Measurements from ENCODE around the gene ACOT7. TPM values are rescaled to one million over a fixed set of nuclear protein-coding genes. Genes with fewer than 3 reads are reported as not detected.

ACOT7 gene
- total and polyA plus RNA-seq, 2 experiments from 2014 or later = 20.3 to 39.9 TPM

- peak; percentile 52 for DNase-seq (ENCODE audit: low spot score)
- no peaks in the 10 kb centered on the region for H3K36me3 ChIP-seq (replicated peaks; ENCODE audit: insufficient read depth, low read depth)
- H3K4me2 ChIP-seq = peak overlapping the region; percentile 51
- H3K27me3 ChIP-seq = no peaks in the 10 kb centered on the region
- peaks cover 32% of the 10 kb centered on the region for H3K4me1 ChIP-seq (ENCODE audit: insufficient read depth)
- no peak overlapping the region for H3K4me3 ChIP-seq
- no peaks in the 10 kb centered on the region for H3K9me2 ChIP-seq (replicated peaks; ENCODE audit: insufficient read depth)
- H3K79me2 ChIP-seq = no peaks in the 10 kb centered on the region
- H4K20me1 ChIP-seq (ENCODE audit: insufficient read depth, poor library complexity, severe bottlenecking) = no peaks in the 10 kb centered on the region
- H2AFZ ChIP-seq = no peak overlapping the region
- no peak for TF ChIP-seq EZH2phosphoT487 (IDR thresholded peaks at IDR 0.05; ENCODE audit: low read depth, severe bottlenecking, unreplicated experiment)
- no peak for TF ChIP-seq EZH2 (IDR thresholded peaks at IDR 0.05; ENCODE audit: borderline replicate concordance)
- TF ChIP-seq CTCF (IDR thresholded peaks at IDR 0.05; ENCODE audit: poor library complexity) = no peak
- H3K9me3 ChIP-seq (ENCODE audit: low read depth) = no peaks in the 10 kb centered on the region
- peak overlapping the region; percentile 67 for H3K27ac ChIP-seq
- WGBS (ENCODE audit: low lambda C conversion rate, missing lambda C conversion rate) = 59% methylated on average over 22 of the region's 22 CpGs
Observed at GRCh38 chr1:6269720-6270400, 123.7 kb downstream of the ACOT7 start.

GRCh38 chr1:6269296-6269695, 124.3 kb downstream of the ACOT7 start:
- no peak overlapping the region for H3K4me3 ChIP-seq
- no peaks in the 10 kb centered on the region for H3K79me2 ChIP-seq
- H3K27ac ChIP-seq = no peak overlapping the region
- H3K4me1 ChIP-seq (ENCODE audit: insufficient read depth) = peaks cover 32% of the 10 kb centered on the region
- no peak overlapping the region for H2AFZ ChIP-seq
- no peaks in the 10 kb centered on the region for H3K9me3 ChIP-seq (ENCODE audit: low read depth)
- no peaks in the 10 kb centered on the region for H3K36me3 ChIP-seq (replicated peaks; ENCODE audit: insufficient read depth, low read depth)
- no peak overlapping the region for H3K4me2 ChIP-seq
- TF ChIP-seq EZH2 (IDR thresholded peaks at IDR 0.05; ENCODE audit: borderline replicate concordance) = no peak
- no peak for TF ChIP-seq CTCF (IDR thresholded peaks at IDR 0.05; ENCODE audit: poor library complexity)
- no peak for TF ChIP-seq EZH2phosphoT487 (IDR thresholded peaks at IDR 0.05; ENCODE audit: low read depth, severe bottlenecking, unreplicated experiment)
- DNase-seq (ENCODE audit: low spot score) = no peak
- WGBS (ENCODE audit: low lambda C conversion rate, missing lambda C conversion rate) = 96% methylated on average over 14 of the region's 14 CpGs
- H4K20me1 ChIP-seq (ENCODE audit: insufficient read depth, poor library complexity, severe bottlenecking) = no peaks in the 10 kb centered on the region
- no peaks in the 10 kb centered on the region for H3K9me2 ChIP-seq (replicated peaks; ENCODE audit: insufficient read depth)
- H3K27me3 ChIP-seq = no peaks in the 10 kb centered on the region

- H3K36me3 ChIP-seq (replicated peaks; ENCODE audit: insufficient read depth, low read depth) = no peaks in the 10 kb centered on the region
- 80% methylated on average over 21 of the region's 21 CpGs for WGBS (ENCODE audit: low lambda C conversion rate, missing lambda C conversion rate)
- no peak overlapping the region for H3K4me3 ChIP-seq
- no peaks in the 10 kb centered on the region for H3K79me2 ChIP-seq
- TF ChIP-seq EZH2 (IDR thresholded peaks at IDR 0.05; ENCODE audit: borderline replicate concordance) (no peak), EZH2phosphoT487 (IDR thresholded peaks at IDR 0.05; ENCODE audit: low read depth, severe bottlenecking, unreplicated experiment) (no peak), CTCF (IDR thresholded peaks at IDR 0.05; ENCODE audit: poor library complexity) (no peak)
- no peak overlapping the region for H2AFZ ChIP-seq
- H4K20me1 ChIP-seq (ENCODE audit: insufficient read depth, poor library complexity, severe bottlenecking) = no peaks in the 10 kb centered on the region
- no peaks in the 10 kb centered on the region for H3K27me3 ChIP-seq
- H3K27ac ChIP-seq = no peak overlapping the region
- no peak for DNase-seq (ENCODE audit: low spot score)
- H3K9me3 ChIP-seq (ENCODE audit: low read depth) = no peaks in the 10 kb centered on the region
- H3K4me2 ChIP-seq = no peak overlapping the region
- peaks cover 32% of the 10 kb centered on the region for H3K4me1 ChIP-seq (ENCODE audit: insufficient read depth)
- H3K9me2 ChIP-seq (replicated peaks; ENCODE audit: insufficient read depth) = no peaks in the 10 kb centered on the region
Observed at GRCh38 chr1:6268415-6268814, 125.2 kb downstream of the ACOT7 start.
